ENCODE measurements around the gene SH3RF2.
"Not testable (repeated sequence)": the region's sequence is repeated elsewhere in the genome, so short reads cannot be mapped to it uniquely, and the experiment has no call there.

The SH3RF2 gene

GRCh38 chr5:146007989-146008388 lies 71.6 kb downstream of the SH3RF2 start:
- ATAC-seq (replicated peaks; ENCODE audit: extremely low read depth, poor library complexity, severe bottlenecking) (no peak), DNase-seq (ENCODE audit: low spot score in 2 of 2) (no peak)
- H3K4me3 Mint-ChIP-seq, result no peak overlapping the region
- H3K27me3 Mint-ChIP-seq, result no peaks in the 10 kb centered on the region
- H3K27ac Mint-ChIP-seq (ENCODE audit: low read depth), result no peak overlapping the region
- no peaks in the 10 kb centered on the region for H3K9me3 Mint-ChIP-seq
- H3K4me1 Mint-ChIP-seq, result no peaks in the 10 kb centered on the region
- no peaks in the 10 kb centered on the region for H3K36me3 Mint-ChIP-seq (ENCODE audit: insufficient read depth)

GRCh38 chr5:146009020-146009419 lies 72.6 kb downstream of the SH3RF2 start:
- H3K27ac Mint-ChIP-seq (ENCODE audit: low read depth), result peak overlapping the region; percentile 26
- no peak for DNase-seq (ENCODE audit: low spot score in 2 of 2)
- H3K4me1 Mint-ChIP-seq, result no peaks in the 10 kb centered on the region
- no peaks in the 10 kb centered on the region for H3K9me3 Mint-ChIP-seq
- H3K27me3 Mint-ChIP-seq, result no peaks in the 10 kb centered on the region
- H3K4me3 Mint-ChIP-seq, result no peak overlapping the region
- no peaks in the 10 kb centered on the region for H3K36me3 Mint-ChIP-seq (ENCODE audit: insufficient read depth)
- ATAC-seq (replicated peaks; ENCODE audit: extremely low read depth, poor library complexity, severe bottlenecking), result no peak

DNA sequence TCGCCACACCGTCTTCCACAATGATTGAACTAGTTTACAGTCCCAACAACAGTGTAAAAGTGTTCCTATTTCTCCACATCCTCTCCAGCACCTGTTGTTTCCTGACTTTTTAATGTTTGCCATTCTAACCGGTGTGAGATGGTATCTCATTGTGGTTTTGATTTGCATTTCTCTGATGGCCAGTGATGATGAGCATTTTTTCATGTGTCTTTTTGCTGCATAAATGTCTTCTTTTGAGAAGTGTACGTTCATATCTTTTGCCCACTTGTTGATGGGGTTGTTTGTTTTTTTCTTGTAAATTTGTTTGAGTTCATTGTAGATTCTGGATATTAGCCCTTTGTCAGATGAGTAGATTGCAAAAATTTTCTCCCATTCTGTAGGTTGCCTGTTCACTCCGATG lies 74.1 kb downstream of the SH3RF2 start:
- not testable (repeated sequence) for H3K9me3 Mint-ChIP-seq; H3K4me1 Mint-ChIP-seq; H3K36me3 Mint-ChIP-seq (ENCODE audit: insufficient read depth); H3K27me3 Mint-ChIP-seq; H3K4me3 Mint-ChIP-seq; H3K27ac Mint-ChIP-seq (ENCODE audit: low read depth); ATAC-seq (replicated peaks; ENCODE audit: extremely low read depth, poor library complexity, severe bottlenecking); DNase-seq (ENCODE audit: low spot score in 2 of 2)

GRCh38 chr5:146013761-146014160 lies 77.4 kb downstream of the SH3RF2 start:
- no peak for ATAC-seq (replicated peaks; ENCODE audit: extremely low read depth, poor library complexity, severe bottlenecking)

GRCh38 chr5:146015001-146015400 lies 78.6 kb downstream of the SH3RF2 start:
- H3K27ac Mint-ChIP-seq (ENCODE audit: low read depth), result no peak overlapping the region
- ATAC-seq (replicated peaks; ENCODE audit: extremely low read depth, poor library complexity, severe bottlenecking) (no peak), DNase-seq (ENCODE audit: low spot score in 2 of 2) (no peak)
- H3K27me3 Mint-ChIP-seq, result no peaks in the 10 kb centered on the region
- H3K4me1 Mint-ChIP-seq, result no peaks in the 10 kb centered on the region
- H3K4me3 Mint-ChIP-seq, result no peak overlapping the region
- H3K9me3 Mint-ChIP-seq, result no peaks in the 10 kb centered on the region
- H3K36me3 Mint-ChIP-seq (ENCODE audit: insufficient read depth), result no peaks in the 10 kb centered on the region

More at GRCh38 chr5:146013761-146014160, 77.4 kb downstream of the SH3RF2 start:
- Mint-ChIP-seq H3K27ac (ENCODE audit: low read depth) (no peak overlapping the region), H3K27me3 (no peaks in the 10 kb centered on the region), H3K36me3 (ENCODE audit: insufficient read depth) (no peaks in the 10 kb centered on the region), H3K4me3 (no peak overlapping the region), H3K9me3 (no peaks in the 10 kb centered on the region), H3K4me1 (no peaks in the 10 kb centered on the region)
- DNase-seq (ENCODE audit: low spot score in 2 of 2), result no peak

DNA sequence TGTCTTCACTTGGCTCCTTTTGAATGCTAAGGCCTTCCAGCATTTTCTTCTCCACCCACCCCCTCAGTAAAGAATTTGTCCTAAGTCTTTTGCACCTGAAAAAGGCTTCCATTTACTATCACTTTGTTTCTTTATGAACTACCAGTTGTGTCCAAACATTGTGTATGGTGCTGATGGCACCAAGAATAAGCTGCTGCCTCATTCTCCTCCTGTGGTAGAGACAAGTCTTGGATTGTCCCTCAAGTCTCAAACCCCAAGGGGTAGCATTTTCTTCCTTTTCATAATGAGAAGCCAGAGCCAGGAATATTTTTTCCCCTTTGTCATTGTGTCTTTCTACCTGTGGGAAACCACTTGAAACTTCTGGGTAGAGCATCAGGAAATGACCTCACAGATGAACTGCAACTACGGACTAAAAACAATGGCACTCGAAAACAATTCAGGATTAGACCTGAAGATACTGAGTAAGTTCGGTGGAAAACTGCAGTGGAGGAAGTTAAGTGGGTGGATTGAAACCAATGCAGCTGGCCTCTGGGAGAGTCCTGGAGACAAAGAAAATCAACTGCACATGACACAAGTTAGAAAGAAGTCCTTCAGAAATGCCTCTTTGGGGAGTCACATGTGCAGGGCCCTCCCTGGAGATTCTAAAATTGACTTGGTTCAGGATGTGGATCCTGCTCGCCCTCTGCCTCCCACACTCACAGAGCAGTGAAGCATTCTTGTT lies 80.5 kb downstream of the SH3RF2 start:
- ATAC-seq (replicated peaks; ENCODE audit: extremely low read depth, poor library complexity, severe bottlenecking) (no peak), DNase-seq (ENCODE audit: low spot score in 2 of 2) (no peak)
- Mint-ChIP-seq H3K9me3 (no peaks in the 10 kb centered on the region), H3K36me3 (ENCODE audit: insufficient read depth) (no peaks in the 10 kb centered on the region), H3K27me3 (no peaks in the 10 kb centered on the region), H3K27ac (ENCODE audit: low read depth) (no peak overlapping the region), H3K4me1 (no peaks in the 10 kb centered on the region), H3K4me3 (no peak overlapping the region)

DNA sequence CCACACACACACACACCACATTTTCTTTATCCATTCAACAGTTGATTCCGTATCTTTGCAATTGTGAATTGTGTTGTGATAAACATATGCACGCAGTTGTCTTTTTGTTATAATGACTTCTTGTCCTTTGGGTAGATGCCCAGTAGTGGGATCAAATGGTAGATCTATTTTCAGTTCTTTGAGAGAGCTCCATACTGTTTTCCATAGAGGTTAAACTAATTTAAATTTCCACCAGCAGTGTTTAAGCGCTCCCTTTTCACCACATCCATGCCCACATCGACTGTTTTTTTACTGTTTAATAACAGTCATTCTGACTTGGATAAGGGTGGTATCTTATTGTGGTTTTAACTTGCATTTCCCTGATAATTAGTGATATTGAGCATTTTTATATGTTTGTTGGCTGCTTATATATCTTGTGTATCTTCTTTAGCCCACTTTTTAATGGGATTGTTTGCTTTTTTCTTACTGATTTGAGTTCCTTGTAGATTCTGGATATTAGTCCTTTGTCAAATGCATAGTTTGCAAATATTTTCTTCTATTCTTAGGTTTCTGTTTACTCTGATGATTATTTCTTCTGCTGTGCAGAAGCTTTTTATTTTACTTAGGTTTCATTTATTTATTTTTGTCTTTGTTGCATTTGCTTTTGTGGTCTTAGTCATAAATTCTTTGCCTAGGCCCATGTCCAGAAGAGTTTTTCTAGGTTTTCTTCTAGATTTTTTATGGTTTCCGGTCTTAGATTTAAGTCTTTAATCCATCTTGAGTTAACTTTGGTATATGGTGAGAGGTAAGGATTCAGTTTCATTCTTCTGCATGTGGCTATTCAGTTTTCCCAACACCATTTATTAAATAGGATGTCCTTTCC lies 82.4 kb downstream of the SH3RF2 start:
- Mint-ChIP-seq H3K36me3 (ENCODE audit: insufficient read depth) (no peaks in the 10 kb centered on the region), H3K4me3 (no peak overlapping the region), H3K27me3 (no peaks in the 10 kb centered on the region)

DNA sequence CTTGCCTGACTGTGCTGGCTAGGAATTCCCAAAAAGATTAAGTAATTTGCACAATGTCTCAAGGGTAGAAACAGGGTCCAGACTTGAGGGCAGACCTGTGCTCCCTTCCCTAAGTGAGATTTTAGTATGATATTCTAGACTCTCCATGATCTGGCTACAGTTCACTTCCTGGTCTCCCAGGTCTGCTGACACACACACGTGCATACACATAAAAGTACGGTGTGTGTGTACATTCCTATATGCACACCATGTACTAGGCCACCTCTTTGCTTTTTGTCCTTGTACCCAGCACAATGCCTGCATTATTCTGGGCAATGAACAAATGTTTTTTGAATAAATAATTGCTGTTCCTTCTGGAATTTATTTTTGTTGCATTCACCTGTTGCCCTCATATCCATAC lies 83.7 kb downstream of the SH3RF2 start:
- ATAC-seq (replicated peaks; ENCODE audit: extremely low read depth, poor library complexity, severe bottlenecking), result no peak
- DNase-seq (ENCODE audit: low spot score in 2 of 2), result no peak
- Mint-ChIP-seq H3K4me1 (no peaks in the 10 kb centered on the region), H3K27ac (ENCODE audit: low read depth) (no peak overlapping the region), H3K4me3 (no peak overlapping the region), H3K27me3 (no peaks in the 10 kb centered on the region), H3K9me3 (no peaks in the 10 kb centered on the region), H3K36me3 (ENCODE audit: insufficient read depth) (no peaks in the 10 kb centered on the region)

More for the DNA sequence above, 82.4 kb downstream of the SH3RF2 start:
- Mint-ChIP-seq H3K27ac (ENCODE audit: low read depth) (no peak overlapping the region), H3K4me1 (no peaks in the 10 kb centered on the region), H3K9me3 (no peaks in the 10 kb centered on the region)
- no peak for DNase-seq (ENCODE audit: low spot score in 2 of 2)
- ATAC-seq (replicated peaks; ENCODE audit: extremely low read depth, poor library complexity, severe bottlenecking), result no peak

DNA sequence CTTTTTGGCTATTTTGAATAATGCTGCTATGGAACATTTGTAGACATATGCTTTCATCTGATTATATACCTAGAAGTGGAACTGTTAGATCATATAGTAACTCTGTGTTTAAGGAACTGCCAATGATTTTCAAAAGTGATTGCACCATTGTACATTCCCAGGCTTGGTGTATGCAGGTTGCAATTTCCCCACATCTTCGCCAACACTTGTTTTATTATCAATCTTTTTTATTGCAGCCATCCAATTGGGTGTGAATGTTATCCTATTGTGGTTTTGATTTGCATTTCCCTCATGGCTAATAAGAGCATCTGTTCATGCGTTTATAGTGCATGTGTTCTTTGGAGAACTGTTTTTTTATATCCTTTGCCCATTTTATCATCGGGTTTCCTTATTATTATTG lies 87.7 kb downstream of the SH3RF2 start:
- ATAC-seq (replicated peaks; ENCODE audit: extremely low read depth, poor library complexity, severe bottlenecking), result no peak
- H3K27me3 Mint-ChIP-seq, result no peaks in the 10 kb centered on the region

DNA sequence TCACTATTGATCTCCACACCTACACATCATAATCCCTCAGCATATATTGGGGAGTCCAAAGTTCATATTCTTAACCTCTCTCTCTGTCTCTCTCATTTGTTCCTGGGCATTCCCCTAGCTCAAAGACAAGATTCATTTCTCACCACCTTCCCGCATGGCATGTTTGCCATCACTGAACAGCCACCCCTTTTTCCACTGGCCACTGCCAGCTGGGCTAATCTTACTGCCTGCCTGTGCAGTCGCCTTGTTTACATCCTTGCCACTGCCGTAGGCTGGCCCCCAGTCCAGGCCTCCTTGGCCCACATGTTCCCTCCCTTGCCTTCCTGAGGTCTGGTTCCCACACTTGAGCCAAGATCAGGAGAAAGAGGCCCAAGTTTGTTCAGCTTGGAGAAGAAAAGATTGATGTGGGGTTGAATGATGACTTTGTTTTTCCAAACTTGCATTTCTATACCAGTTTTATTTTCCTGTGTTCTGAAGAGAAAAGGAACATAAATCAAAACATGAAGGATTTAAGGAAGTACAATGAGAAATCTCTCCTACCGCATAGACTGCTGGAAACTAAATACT lies 88.8 kb downstream of the SH3RF2 start:
- ATAC-seq (replicated peaks; ENCODE audit: extremely low read depth, poor library complexity, severe bottlenecking), result no peak
- Mint-ChIP-seq H3K27ac (ENCODE audit: low read depth) (no peak overlapping the region), H3K9me3 (no peaks in the 10 kb centered on the region), H3K4me3 (no peak overlapping the region), H3K36me3 (ENCODE audit: insufficient read depth) (no peaks in the 10 kb centered on the region), H3K27me3 (no peaks in the 10 kb centered on the region), H3K4me1 (no peaks in the 10 kb centered on the region)
- no peak for DNase-seq (ENCODE audit: low spot score in 2 of 2)

More for the DNA sequence above, 87.7 kb downstream of the SH3RF2 start:
- Mint-ChIP-seq H3K36me3 (ENCODE audit: insufficient read depth) (no peaks in the 10 kb centered on the region), H3K9me3 (no peaks in the 10 kb centered on the region), H3K27ac (ENCODE audit: low read depth) (no peak overlapping the region), H3K4me1 (no peaks in the 10 kb centered on the region), H3K4me3 (no peak overlapping the region)
- no peak for DNase-seq (ENCODE audit: low spot score in 2 of 2)

DNA sequence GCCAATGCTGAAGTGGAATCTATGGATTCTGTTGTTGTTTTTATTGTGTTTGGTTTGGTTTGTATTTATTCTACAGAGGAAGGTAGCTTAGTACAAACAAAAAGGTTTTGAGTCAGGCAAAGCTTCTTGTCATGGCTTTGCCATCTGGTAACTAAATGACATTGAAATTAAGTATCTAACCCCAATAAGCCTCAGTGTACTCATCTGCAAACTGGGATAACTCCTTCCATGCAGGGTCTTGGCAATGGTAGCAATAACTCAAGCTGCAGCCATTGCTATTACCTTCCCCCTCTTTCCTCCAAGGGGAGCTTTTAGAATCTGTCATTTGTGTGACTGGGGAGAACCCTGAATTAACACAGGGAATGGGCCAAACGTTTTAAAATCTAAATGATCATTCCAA lies 89.3 kb downstream of the SH3RF2 start:
- H3K36me3 Mint-ChIP-seq (ENCODE audit: insufficient read depth), result no peaks in the 10 kb centered on the region
- H3K9me3 Mint-ChIP-seq, result no peaks in the 10 kb centered on the region
- H3K27me3 Mint-ChIP-seq, result no peaks in the 10 kb centered on the region
- no peak overlapping the region for H3K27ac Mint-ChIP-seq (ENCODE audit: low read depth)
- H3K4me3 Mint-ChIP-seq, result no peak overlapping the region
- no peak for DNase-seq (ENCODE audit: low spot score in 2 of 2)
- no peak for ATAC-seq (replicated peaks; ENCODE audit: extremely low read depth, poor library complexity, severe bottlenecking)
- H3K4me1 Mint-ChIP-seq, result no peaks in the 10 kb centered on the region

DNA sequence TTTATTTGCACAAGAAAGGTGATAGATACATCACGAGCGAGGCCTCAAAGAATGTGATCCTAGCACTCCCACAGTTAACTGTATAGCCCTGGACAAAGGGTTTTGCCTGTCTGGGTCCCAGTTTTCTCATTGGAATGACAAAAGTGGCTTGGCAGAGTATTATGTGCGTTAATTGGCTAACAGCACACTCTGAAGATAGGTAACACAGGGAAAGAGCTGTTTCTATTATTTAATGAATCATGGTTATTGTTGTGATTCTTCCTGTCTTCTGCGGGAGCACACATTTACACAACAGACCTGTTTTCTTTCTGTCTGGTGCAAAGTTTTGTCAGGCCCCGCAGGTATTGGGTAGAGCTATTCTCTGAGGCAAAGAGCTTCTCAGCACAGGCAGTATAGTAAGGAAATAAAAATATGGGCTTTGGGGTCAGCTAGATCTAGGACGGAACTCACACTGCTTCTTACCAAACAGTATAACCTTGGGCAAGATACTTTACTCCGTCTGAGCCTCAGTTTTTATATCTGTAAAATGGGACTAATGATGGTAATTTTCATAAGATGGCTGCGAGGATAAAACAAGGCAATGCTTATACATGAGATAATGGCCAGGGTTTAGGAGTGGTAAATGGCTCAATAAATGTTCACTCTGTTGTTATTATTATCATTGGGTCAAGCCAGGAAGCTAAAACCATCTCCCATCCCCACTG lies 90.1 kb downstream of the SH3RF2 start:
- Mint-ChIP-seq H3K27ac (ENCODE audit: low read depth) (no peak overlapping the region), H3K36me3 (ENCODE audit: insufficient read depth) (no peaks in the 10 kb centered on the region)

More for the DNA sequence above, 90.1 kb downstream of the SH3RF2 start:
- Mint-ChIP-seq H3K9me3 (no peaks in the 10 kb centered on the region), H3K4me3 (no peak overlapping the region), H3K27me3 (no peaks in the 10 kb centered on the region), H3K4me1 (no peaks in the 10 kb centered on the region)
- ATAC-seq (replicated peaks; ENCODE audit: extremely low read depth, poor library complexity, severe bottlenecking), result no peak
- DNase-seq (ENCODE audit: low spot score in 2 of 2), result no peak
